Fibroblast of skin of left biceps (primary cell): Measurements from ENCODE around the gene MIER3.

ENCODE experiments used
- DNase-seq, 2 experiments: peaks; one replicate each; pipeline ENCODE4 v3.0.0-alpha.2; 2013; ENCODE audit warnings: low read depth in 2 of 2

MIER3 gene

DNA sequence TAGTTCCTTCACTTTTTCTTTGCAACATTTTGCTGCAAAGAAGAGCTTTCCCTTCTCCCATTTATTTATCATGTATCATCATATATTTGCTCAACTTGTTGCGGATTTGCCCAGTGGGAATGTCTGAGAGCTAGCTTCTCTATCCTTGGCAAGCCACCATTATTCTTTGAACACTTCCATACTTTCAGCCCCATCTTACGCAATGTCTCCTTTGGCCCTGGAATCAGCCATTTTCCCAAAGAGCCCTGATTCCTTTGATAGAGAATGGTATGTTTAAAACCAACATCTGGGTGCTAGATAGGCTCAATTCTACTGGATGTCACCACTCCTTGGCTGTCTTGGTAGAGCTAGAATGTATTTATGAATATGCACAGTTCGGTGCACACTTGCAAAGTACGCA, 55.2 kb downstream of the MIER3 start:
- no peak for DNase-seq

DNA sequence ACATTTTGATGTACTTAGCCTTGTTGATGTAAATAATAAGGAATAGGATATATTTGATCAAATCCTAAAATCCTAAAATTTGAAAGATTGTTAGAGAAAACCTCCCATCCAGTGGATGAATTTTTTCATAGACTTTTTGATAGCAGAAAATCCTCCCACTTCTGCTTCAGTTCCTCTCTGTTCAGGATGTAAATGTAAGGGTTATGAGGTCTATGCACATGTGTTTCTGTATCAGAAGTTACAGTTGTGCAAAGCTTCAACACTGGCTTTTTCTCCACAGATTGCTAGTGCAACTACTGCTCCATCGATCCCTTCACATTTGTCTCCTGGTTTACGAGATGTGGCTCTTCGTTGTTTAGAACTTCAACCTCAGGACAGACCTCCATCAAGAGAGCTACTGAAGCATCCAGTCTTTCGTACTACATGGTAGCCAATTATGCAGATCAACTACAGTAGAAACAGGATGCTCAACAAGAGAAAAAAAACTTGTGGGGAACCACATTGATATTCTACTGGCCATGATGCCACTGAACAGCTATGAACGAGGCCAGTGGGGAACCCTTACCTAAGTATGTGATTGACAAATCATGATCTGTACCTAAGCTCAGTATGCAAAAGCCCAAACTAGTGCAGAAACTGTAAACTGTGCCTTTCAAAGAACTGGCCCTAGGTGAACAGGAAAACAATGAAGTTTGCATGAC, 58.5 kb downstream of the MIER3 start:
- DNase-seq: no peak

DNA sequence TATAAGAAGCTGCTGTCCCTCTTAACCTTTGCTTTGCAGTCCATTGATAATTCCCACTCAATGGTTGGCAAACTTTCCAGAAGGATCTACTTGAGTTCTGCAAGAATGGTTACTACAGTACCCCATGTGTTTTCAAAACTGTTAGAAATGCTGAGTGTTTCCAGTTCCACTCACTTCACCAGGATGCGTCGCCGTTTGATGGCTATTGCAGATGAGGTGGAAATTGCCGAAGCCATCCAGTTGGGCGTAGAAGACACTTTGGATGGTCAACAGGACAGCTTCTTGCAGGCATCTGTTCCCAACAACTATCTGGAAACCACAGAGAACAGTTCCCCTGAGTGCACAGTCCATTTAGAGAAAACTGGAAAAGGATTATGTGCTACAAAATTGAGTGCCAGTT, 70.4 kb downstream of the MIER3 start:
- DNase-seq: no peak

DNA sequence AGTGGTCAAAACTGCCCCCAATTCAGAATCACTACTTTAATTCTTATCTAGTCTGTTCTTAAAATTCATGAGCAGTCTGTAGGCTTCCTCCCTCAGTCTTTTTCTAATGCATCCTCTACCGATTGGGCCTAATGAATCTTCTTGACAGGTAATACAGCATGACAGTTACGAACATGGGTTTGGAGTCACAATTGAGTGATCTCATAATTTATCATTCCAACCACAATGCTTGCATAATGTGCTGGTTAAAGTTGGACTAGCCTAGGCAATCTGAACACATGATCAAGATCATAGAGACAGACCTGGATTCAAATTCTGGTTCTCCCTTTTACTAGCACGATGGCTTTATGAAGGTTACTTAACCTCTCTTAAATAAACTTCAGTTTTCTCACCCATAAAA, 75.6 kb downstream of the MIER3 start:
- DNase-seq: no peak

DNA sequence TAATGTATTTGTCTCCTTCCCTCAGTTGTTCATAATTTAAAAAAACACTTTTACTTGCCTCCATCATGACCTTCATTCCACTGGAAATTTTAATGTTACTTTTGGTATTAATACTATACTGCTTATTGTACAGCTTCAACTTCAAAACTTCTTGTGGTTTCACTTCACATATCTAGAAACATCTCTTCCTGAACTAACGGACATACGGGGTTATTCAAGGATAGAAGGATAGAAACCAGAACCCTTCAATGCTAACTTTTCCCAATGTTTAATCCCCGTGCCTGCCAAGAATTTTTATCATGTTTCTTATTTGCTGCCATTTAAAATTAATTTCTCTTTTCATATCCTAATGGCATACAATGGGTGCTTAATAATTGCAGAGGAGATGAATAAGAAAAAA, 78.9 kb downstream of the MIER3 start:
- no peak for DNase-seq

DNA sequence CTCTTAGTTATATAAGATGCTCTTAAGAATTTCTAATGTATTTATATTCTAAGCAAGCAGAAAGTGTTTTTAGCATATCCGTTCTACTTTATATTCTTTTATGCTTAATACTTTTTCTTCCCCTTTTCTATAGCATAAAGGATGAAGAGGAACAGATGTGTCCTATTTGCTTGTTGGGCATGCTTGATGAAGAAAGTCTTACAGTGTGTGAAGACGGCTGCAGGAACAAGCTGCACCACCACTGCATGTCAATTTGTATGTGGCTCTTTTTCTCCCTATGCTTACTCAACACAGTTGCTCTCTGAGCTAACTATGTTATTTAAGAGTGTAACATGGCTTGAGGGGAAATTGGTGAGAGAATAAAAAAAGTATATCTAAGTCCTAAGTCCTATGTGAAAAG, 80.1 kb downstream of the MIER3 start:
- DNase-seq: no peak
